Embryonic facial prominence (tissue), 1 donor: ENCODE data around the gene FGF3.

ENCODE experiments used
- DNase-seq: peaks from one replicate; pipeline ENCODE4 v3.0.0-alpha.2; 2016; ENCODE audit errors: extremely low spot score

FGF3 gene

DNA sequence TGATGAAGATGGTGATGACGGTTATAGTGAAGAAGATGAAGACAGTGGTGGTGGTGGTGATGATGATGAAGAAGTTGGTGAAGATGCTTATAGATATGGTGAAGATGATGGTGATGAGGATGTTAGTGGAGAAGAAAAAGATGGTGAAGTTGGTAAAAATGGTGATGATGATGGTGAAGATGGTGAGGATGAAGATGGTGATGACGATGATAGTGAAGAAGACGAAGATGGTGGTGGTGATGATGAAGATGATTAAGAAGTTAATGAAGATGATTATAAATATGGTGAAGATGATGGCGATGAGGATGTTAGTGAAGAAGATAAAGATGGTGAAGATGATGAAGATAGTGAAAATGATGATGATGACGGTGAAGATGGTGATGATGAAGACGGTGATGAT lies 25.2 kb upstream of the FGF3 start:
- DNase-seq, result no peak

DNA sequence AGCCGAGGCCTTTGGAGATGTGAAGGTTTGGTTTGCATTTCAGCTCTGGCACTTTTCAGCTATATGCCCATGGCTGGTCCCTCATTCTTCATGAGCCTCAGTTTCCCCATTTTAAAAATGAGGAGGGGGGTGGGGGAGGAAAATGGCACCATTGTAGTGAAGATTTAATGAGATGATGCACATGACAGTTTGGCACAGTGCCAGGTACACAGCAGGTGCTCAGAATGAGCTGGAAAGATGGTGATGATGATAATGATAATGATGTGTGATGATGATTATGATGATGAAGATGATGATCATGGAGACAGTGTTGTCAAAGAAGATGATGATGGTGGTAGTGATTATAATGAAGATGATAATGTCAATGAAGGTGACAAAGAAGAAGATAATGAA lies 24.3 kb upstream of the FGF3 start:
- DNase-seq, result no peak

DNA sequence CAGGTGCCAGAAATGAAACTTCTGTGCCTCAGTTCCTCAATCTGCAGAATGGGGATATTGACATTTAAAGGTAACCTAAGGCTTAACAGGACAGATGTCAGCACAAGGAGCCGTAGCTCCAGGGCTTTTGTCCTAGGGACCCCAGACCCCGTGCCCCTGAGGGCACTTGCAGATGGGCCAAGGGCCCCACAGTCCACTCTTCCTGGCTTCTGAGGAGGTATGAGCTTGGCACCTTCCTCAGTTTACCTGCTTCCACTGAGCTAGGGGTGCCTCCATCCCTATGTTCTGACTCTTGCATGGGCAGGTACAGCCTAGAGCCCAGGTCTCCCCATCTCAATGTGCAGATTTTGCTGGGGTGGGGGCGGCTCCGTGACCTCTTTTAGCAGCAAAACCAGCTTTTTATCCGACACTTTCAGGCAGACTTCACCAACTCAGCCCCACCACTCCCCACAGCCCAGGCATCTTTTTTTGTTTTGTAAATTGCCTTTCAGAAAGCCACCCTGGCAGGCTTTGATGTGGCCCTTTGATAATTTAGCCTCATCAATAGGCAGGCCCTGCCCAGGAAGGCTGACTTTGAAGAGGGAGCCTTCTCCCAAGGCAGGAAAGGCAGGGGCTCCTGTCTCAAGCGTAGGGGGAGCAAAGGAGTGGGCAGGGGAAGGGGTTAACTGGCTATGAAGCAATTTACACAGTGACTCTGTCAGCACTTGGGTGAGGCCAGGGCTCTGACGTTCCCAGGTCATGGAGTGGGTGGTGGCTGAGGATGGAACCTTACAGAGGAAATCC lies 23.7 kb upstream of the FGF3 start:
- no peak for DNase-seq

DNA sequence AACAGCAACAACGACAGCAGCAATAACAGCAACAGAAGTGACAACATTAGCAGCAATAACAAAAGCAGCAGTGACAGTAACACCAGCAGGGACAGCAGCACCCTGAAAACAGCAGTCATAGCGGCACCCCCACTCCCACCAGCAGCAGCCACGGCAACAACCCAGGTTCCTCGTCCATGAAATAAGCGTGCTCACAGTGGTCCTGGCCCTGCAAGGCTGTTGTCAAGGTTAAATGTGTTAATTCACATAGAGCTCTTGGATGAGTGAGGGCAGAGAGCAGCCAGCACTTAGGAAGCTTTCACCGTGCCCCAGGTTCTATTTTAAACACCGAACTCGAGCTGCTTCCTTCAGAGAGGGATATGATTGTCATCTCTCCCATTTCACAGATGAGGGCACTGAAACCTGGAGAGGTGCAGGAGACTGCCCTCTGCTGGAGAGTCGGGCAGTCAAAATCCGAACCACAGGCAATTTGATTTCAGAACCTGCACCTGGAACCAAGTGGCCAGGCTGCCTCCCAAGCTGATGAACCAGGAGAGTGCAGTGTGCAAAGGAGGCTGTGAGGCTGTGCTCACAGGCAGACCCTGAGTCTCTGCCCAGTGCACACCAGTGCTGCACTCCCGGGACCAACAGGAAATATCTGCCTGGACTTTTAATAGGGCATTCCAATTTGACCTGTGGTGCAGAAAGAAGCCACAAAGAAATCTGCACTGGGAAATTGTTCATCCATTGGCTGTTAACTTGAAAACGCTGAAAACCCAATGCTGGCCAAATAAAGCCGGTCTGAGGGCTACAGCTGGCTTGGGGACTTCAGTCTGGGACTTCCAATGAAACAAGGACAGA lies 22.9 kb upstream of the FGF3 start:
- no peak for DNase-seq

DNA sequence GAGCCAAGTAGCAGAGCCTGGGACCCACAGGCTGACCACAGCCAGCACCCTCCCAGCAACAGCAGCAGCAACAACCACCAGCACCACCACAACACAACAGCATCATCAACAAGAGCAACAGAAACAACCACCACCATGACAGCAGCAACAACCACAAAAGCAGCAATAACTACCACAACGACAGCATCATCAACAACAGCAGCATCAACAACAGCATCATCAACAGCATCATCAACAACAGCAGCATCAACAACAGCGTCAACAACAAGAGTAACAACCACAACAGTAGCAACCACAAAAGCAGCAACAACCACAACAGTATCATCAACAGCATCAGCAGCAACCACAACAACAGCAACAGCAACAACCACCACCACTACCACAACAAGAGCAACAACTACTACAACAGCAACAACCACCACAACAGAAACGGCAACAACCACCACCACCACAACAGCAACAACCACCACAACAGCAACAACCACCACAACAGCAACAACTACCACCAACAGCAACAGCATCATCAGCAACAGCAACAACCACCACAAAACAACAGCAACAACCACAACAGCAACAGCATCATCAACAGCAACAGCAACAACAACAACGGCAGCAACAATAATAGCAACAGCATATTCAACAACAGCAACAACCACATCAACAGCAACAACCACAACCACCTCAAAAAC lies 22.1 kb upstream of the FGF3 start:
- DNase-seq, result no peak

DNA sequence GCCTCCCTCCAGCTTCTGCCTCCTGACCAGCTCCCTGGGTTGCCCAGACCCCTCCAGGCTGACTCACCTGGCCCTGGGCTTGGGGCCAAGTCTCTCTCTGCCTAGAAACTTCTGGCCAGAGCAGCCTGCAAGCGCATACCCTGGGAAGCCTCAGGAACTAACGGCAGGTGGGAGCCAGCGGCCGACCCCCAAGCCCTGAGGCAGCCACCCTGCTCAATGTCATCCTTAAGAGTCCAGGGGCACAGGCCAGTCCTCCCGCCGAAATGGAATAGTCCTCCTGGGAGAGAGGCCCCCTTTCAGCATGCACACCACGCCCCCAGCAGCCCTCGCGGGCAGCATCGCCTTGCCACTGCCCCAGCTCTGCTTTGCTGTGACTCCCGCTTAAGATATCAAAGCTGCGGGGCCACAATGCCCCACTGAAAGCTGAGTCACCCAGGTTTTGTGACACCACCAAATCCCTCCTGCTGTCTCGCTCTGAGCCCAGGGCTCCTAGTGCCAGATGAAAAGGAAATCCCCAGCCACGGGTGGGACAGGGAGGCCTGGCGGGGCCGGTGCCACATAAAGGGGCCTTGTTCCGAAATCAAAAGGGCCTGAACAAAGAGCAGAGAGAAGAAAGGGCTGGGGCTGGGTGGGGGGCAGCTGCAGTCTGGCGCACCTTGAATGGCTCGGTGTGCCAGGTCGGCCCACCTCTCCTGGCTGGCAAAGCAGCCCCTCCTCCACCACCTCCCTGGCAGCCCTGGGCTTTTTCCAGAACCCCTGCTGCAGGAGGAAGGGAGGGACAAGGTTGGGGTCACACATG lies 21.4 kb upstream of the FGF3 start:
- no peak for DNase-seq

DNA sequence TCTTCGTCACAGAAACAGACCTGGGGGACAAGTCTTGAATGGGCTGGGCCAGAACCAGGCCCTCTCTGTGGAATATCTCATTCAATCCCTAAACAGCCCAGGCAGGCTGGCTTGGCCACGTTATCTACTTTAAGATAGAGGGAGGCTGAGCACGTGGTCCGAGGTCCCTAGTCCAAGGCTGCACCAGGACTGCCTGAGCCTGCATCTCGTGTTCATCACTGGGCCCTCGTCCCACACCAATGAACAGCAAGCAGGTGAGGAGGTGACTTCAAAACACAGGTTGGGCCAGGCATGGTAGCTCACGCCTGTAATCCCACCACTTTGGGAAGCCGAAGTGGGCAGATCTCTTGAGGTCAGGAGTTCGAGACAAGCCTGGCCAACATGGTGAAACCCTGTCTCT lies 20.3 kb upstream of the FGF3 start:
- no peak for DNase-seq

DNA sequence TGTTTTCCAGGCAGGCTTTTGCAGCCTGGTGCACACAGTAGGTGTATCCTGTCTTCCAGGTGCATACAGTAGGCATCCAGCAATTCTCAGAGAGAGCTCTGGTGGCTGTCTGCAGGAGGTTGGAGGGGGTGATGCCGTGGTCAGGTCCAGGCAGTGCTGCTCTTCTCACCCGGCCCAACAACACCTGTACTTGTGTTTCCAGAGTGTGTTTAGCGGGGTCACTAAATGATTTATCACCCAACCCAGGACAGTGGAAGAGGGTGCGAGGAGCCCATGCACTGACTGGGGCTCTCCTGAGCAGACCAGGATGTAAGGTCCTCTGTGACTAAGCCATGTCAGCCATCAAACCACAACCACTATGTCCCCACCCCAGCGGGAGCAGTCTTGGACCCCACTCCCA lies 18.6 kb upstream of the FGF3 start:
- no peak for DNase-seq

DNA sequence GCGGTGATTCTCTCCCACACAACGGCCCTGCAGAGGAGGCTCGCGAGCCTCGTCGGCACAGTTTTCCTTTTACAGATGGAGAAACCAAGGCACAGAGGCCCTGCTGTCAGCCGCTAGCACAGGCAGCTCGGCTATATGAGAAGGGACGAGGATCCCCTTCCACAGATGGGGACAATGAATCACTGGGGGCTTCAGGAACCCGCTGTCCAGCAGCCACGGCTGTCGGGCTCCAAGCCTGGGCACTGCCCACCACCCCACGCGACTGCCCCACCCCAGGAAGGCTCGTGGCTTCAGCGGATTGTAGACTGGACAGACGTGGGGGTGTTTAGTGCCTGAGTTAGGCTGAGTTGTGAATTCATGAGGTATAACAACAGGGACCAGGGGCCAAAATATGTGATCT lies 17.2 kb upstream of the FGF3 start:
- no peak for DNase-seq

DNA sequence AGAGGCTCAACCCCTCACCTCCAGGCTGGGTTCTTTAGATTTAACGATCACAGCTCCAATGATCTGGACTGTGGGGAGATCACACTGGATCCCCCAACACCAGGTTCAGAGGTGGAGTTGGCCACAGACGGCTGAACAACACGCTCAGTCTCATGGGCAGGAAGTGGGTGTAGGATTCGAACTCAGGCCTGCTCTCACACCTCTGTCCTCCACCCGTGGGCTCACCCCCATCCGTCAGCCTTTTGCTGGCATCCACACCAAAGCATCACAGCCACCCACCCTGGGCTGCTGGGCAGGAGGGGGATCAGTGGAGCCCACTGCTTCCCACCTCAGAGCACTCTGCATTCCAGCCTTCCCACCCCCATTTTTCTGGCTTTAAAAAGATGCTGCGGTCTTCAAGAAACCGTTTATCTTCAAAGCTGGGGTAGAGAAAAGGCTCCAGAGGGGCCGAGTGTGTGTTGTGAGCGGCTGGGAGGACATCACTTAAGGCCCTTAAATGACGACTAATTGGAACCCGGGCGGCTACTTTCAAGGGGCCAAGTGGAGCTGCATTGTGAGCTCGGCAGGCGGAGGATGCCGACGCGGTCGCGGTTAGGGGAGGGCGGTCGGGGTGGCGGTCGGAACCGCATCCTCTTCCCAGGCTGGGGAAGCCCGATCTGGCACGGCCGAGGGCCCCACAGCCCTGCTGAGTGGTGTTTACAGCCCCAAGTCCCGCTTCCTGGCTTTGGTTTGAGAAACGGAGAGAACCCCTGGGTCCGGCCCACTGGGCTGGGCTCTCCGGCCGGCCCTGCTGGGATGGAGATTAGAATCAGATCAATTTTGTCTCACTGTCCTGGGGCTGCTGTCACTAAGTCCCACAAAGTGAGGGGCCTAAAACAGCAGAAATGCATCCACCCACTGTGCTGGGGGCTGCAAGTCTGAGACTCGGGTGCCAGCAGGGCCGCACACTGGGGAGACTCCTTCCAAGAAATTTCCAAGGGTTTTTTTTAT lies 15.9 kb upstream of the FGF3 start:
- no peak for DNase-seq

DNA sequence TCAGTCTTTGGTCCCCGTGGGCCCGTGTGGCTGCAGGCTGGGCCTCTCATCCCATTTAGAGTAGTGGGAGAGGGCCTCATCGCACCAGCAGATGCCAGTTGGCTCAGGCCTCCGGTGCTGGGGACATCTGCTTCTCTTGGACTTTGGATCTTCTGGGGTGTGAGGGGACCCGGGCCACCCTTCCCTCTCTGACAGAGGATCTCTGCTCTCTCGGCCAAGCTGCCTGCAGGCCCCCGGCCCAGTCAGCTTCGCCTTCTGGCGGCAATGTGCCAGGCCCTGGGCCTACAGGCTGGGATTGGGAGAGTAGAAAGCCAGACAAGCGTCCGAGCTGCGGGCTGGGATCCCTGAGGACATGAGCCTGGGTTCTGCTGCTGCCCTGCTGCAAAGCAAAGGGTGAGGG lies 15.0 kb upstream of the FGF3 start:
- DNase-seq, result no peak

DNA sequence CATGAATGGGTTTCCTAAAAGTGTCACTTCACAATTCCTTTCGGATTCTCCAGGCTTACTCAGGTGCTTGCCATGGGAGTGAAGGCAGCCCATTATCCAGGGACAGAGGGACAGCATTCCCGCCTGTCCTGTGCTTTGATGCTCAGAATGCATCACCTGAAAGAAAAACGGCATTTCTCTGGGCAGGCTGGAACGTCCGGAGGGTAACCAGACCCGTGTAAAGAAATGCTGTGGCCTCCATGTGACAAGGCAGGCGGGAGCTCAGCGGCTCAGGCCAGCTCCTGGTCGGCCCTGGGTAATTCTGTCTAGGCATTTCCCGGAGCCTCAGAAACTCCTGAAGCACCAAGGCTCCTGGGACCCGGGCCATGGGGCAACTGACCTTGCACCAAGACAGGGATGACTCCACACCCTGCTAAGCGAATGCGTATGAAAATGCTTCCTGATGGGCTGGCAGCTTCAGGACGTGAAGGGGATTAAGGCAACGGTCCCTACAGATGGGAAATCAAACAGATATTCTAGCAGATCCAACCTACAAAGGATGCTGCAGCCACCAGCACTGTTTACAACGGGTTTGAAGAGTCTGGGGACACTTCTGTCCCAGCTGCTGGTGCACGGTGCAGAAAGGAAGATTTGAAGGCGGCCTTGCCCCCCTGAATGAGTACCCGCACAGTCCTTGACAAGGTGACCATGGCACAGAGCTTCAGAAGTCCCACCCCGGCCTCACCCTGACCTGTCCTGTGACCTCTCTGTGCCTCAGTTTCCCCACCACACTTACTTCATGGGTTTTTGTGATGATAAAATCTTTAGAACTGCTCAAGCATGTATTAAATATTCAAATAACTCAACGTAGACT lies 13.6 kb upstream of the FGF3 start:
- DNase-seq, result no peak

DNA sequence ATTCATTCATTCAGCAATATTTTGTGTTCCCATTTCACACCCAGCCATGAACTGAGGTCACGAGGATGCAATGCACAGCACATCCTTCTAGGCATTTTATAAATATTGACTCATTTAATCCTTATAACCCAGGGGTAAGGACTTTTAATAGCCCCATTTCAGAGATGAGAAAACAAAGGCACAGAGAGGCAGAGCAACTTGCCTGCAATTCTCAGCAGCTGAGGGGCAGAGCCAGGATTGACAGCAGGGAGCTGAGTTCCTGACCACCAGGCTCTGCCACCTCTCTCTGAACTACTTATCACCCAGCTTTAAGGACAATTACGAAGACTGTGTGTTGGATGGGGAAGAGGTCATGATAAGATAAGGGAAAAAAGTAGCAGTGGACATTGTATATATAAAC lies 12.8 kb upstream of the FGF3 start:
- no peak for DNase-seq

DNA sequence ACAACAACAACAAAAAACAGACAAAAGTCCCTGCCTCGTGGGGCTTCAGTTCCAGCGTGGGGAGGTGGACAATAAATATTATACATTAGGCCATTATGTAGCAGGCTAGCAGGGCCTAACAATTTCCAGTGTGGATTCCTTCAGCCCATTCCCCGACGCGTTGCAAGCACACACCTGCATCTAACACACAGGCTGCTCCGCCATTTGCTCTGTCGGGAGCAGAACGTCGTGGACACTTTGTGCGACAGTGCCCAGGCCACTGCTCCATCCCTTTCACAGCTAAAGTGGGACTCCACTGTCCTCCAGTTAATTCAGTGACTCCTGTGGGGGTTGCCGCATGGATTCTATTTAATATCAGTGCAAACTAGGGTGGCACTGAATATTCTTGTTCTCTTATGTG lies 10.9 kb upstream of the FGF3 start:
- DNase-seq, result no peak

DNA sequence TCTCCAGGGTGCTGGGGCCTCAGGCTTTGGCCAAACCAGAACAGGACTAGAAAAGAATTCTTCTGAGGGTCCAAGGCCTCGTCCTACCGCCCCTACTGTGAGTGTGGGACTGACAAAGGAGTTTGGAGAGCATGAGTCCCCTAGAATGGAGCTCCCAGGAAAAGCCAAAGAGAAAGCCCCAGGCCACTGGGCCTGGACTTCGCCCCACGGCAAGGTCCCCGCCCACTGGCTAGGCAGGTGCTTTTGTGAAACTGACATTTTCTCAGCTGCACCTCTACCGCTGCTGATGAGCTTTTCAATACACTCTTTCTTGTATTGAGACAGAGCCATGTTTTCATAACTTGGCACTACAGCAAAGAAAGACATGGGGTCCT lies 9.7 kb upstream of the FGF3 start:
- DNase-seq, result no peak

DNA sequence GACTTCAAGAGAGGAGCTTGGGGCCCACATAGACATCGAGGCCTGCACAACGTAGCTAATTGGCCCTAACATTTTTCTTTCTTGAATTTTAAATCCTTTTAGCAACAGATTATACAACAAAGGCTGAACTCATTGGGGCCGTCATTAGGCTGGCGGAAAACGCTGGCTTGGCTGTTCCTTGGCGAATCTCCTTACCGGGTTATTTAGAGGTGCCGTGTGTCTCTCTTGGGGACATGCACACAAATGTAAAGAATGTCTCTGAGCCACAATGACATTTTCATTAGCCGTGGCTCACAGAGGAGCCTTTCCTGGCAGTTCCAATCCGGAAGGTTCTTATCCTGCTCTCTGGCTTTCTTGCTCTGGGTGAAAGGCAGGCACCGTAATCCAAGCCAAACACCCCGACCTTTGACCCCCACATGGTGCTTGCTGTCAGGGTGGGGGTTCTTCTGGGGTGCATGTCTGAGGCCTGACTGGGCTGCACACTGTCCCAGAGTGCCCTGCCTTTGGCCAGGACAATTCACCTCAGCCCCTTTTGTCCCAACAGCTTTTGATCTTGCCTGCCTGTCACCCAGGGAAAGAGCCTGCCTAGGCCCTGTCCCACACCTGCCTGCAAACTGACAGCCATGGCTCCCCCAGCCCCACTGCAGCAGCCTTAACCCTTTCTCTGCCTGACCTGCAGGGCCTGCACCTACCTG lies 9.2 kb upstream of the FGF3 start:
- no peak for DNase-seq

DNA sequence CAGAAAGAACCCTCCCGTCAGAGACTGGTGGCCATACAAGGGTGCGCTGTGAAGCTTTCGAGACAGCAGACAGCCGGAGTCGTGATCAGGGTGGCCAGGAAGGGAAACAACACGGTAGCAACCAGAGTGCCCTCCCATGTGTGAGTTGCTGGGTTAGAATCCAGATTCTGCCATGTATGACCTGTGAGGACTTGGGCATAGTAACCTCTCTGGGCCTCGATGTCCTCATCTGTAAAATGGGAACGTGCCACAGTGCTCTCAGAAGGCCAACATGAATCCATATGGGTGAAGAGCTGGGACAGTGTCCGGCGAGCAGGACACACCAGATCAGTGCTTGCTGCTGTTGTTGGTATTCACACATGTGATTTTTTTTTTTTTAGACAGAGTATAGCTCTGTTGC lies 7.6 kb upstream of the FGF3 start:
- no peak for DNase-seq

DNA sequence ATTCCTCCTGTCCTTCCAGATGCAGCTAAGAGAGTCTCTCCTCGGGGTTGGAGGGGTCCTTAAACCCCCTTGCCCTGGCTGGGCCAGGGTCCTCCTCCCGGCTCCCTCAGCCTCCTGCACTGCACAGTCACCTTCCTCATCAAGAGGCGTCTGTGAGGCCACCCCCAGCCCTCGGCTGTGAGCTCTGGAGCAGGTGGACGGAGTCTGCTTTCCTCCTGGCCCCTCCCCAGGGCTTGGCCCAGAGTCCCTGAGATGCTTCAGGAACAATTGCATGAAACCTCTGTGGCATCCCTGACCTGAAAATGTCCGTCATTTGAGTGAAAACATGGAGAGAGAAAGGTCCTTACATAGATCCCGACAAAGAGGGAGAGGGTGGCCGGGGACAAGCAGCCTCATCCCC lies 6.7 kb upstream of the FGF3 start:
- DNase-seq, result no peak
